ENCODE results near the gene PDZRN4.

DNA sequence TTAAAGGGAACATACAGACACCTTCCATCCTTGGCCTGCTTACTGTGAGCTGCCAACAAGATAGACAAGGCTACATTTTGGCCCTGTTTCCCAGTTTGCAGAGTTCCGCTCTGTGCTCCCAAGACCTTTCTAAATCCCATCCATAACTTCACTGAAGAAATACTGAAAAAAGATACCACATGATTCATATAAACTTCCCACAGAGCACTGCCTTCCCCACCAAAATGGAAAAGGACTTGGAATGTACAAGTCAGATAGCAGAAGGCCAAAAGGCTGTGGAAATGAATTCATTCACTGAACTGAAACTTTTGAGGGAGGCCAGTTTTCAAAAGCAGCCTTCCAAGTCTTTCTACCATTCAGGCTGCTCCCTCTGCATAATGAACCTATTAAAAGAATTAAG is 29.6 kb downstream of the PDZRN4 start:
- TF ChIP-seq, protein P1, sequence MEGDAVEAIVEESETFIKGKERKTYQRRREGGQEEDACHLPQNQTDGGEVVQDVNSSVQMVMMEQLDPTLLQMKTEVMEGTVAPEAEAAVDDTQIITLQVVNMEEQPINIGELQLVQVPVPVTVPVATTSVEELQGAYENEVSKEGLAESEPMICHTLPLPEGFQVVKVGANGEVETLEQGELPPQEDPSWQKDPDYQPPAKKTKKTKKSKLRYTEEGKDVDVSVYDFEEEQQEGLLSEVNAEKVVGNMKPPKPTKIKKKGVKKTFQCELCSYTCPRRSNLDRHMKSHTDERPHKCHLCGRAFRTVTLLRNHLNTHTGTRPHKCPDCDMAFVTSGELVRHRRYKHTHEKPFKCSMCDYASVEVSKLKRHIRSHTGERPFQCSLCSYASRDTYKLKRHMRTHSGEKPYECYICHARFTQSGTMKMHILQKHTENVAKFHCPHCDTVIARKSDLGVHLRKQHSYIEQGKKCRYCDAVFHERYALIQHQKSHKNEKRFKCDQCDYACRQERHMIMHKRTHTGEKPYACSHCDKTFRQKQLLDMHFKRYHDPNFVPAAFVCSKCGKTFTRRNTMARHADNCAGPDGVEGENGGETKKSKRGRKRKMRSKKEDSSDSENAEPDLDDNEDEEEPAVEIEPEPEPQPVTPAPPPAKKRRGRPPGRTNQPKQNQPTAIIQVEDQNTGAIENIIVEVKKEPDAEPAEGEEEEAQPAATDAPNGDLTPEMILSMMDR (IDR thresholded peaks at IDR 0.05) = no peak
- no peak for TF ChIP-seq POLR2A (IDR thresholded peaks at IDR 0.05)
- TF ChIP-seq EP300 (IDR thresholded peaks at IDR 0.05) = no peak

All from ovary (tissue), 3 donors.